CD4-positive, CD25-positive, alpha-beta regulatory T cell (primary cell): ENCODE results near the gene C22orf42. TPM values are rescaled to one million over a fixed set of nuclear protein-coding genes. Genes with fewer than 3 reads are reported as not detected.

ENCODE experiments used
- ATAC-seq, 2 donors: fragments of 150-1000 bp; cut with Tn5 transposase; one replicate each; pipeline ENCODE4 v1.10.0; 2021; ENCODE audit warnings: low read depth in 2 of 2, moderate number of reproducible peaks in 2 of 2, moderate library complexity in 1 of 2
- DNase-seq, 3 donors: peaks; one replicate each; pipeline versions ENCODE4 v3.0.0 to v3.0.0-alpha.2; 2012 to 2022; ENCODE audit warnings: mixed read lengths in 1 of 3
- H3K27ac ChIP-seq: one replicate; pipeline ENCODE4 v1.7.0; 2013; ENCODE audit warnings: mild to moderate bottlenecking, low read length; ENCODE audit not compliant: insufficient read depth, poor library complexity, severe bottlenecking
- H3K27me3 ChIP-seq: one replicate; pipeline ENCODE4 v1.7.0; 2013; ENCODE audit warnings: low read length; ENCODE audit not compliant: control insufficient read depth, insufficient read depth
- H3K36me3 ChIP-seq: one replicate; pipeline ENCODE4 v1.7.0; 2013; ENCODE audit warnings: mild to moderate bottlenecking, low read length, moderate library complexity; ENCODE audit not compliant: control insufficient read depth, insufficient read depth
- H3K4me1 ChIP-seq: 2 replicates; pipeline ENCODE4 v1.7.0; 2013; ENCODE audit warnings: mild to moderate bottlenecking, low read length; ENCODE audit not compliant: insufficient read depth, control insufficient read depth, poor library complexity, severe bottlenecking
- H3K4me3 ChIP-seq: one replicate; pipeline ENCODE4 v1.7.0; 2013; ENCODE audit warnings: low read depth, mild to moderate bottlenecking, low read length, moderate library complexity
- H3K9me3 ChIP-seq, 2 experiments: 1 replicate in 1 of 2; 2 replicates in 1 of 2; pipeline ENCODE4 v1.7.0; 2013; ENCODE audit warnings: low read length in 2 of 2, mild to moderate bottlenecking in 1 of 2, moderate library complexity in 1 of 2; ENCODE audit not compliant: control insufficient read depth in 2 of 2
- H3K27ac Mint-ChIP-seq, 3 donors: one replicate each; pipeline ENCODE4 v1.8.0; 2020 to 2022; ENCODE audit warnings: mild to moderate bottlenecking in 3 of 3, mixed read lengths in 3 of 3, moderate library complexity in 2 of 3
- H3K27me3 Mint-ChIP-seq: one replicate; pipeline ENCODE4 v1.8.0; 2022; ENCODE audit warnings: mild to moderate bottlenecking, mixed read lengths
- H3K36me3 Mint-ChIP-seq: one replicate; pipeline ENCODE4 v1.8.0; 2020; ENCODE audit warnings: mixed read lengths
- H3K4me1 Mint-ChIP-seq, 4 donors: one replicate each; pipeline ENCODE4 v1.8.0; 2020 to 2022; ENCODE audit warnings: mixed read lengths in 4 of 4, mild to moderate bottlenecking in 1 of 4
- H3K4me3 Mint-ChIP-seq, 4 donors: one replicate each; pipeline ENCODE4 v1.8.0; 2020 to 2022; ENCODE audit warnings: mild to moderate bottlenecking in 4 of 4, mixed read lengths in 4 of 4, moderate library complexity in 3 of 4
- H3K9me3 Mint-ChIP-seq, 7 donors: one replicate each; pipeline ENCODE4 v1.8.0; 2020 to 2022; ENCODE audit warnings: mixed read lengths in 7 of 7, mild to moderate bottlenecking in 3 of 7, moderate library complexity in 2 of 7
- polyA plus RNA-seq, 4 donors: library from polyadenylated mRNA; unstranded; fragments of 300-500 nt; fragmentation: Illumina TruSeq; gene quantifications; one replicate each; pipeline ENCODE4 v1.2.3, GENCODE V29; 2021
- total RNA-seq: library from RNA; stranded (reverse); gene quantifications from one replicate; pipeline ENCODE4 v1.2.3, GENCODE V29; 2022

Gene C22orf42
- total and polyA plus RNA-seq, 5 donors from 2014 or later, result not detected

DNA sequence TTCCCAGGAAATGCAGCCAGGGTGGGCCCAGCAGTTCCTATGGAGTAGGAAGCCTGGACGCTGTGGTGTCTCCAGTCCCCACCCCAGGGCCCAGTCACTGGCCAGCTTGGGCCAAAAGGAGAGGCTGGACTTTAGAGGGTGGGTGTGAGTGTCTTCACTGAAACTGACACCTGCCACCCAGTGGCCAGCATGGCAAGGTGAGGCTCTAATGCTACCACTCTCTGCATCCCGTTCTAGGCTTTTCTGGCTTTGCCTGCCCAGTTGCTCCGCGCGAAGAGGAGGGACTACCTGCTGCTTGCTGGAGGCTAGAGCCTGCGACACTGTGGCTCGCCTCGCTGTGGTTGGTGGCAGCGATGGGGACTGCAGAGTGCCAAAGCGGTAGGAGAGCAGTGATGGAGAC is 35.4 kb downstream of the C22orf42 start:
- DNase-seq, result no peak
- Histone ChIP-seq H3K4me3 (no peak overlapping the region), H3K36me3 (no peaks in the 10 kb centered on the region), H3K27me3 (no peaks in the 10 kb centered on the region), H3K9me3 (no peaks in the 10 kb centered on the region), H3K4me1 (peaks cover 4% of the 10 kb centered on the region), H3K27ac (no peak overlapping the region)
- peaks cover 0 to 2% (median 0%) of the 10 kb centered on the region in 7 donors for H3K9me3 Mint-ChIP-seq
- H3K27ac Mint-ChIP-seq, result no peak overlapping the region
- H3K27me3 Mint-ChIP-seq, result peaks cover 8% of the 10 kb centered on the region
- no peaks in the 10 kb centered on the region for H3K36me3 Mint-ChIP-seq
- peaks cover 5 to 19% (median 9%) of the 10 kb centered on the region in 4 donors for H3K4me1 Mint-ChIP-seq
- H3K4me3 Mint-ChIP-seq, result no peak overlapping the region
- no peak for ATAC-seq

DNA sequence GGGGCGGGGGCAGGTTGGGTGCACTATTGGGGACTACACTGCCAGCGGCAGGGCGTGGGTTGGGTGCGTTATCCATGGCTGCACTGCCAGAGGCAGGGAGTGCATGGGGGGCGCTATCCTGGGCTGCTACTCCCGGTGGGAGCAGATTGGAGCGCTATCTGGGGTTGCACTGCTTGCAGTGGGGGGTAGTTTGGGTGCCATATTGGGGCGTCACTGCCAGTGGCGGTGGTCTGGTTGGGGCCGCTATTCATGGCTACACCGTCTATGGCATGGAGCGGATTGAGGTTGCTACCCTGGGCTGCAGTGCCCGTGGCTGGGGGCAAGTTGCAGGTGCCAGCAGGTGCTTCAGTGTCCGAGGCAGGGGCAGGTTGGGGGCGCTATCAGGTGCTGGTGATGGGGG is 36.2 kb downstream of the C22orf42 start:
- no peak overlapping the region for H3K27ac Mint-ChIP-seq
- no peak for DNase-seq
- ATAC-seq, result no peak
- peaks cover 0 to 2% (median 0%) of the 10 kb centered on the region in 7 donors for H3K9me3 Mint-ChIP-seq
- Histone ChIP-seq H3K4me3 (no peak overlapping the region), H3K9me3 (no peaks in the 10 kb centered on the region), H3K36me3 (no peaks in the 10 kb centered on the region), H3K27me3 (no peaks in the 10 kb centered on the region), H3K27ac (no peak overlapping the region), H3K4me1 (peaks cover 4% of the 10 kb centered on the region)
- H3K27me3 Mint-ChIP-seq, result peaks cover 8% of the 10 kb centered on the region
- H3K36me3 Mint-ChIP-seq, result no peaks in the 10 kb centered on the region
- peaks cover 5 to 19% (median 9%) of the 10 kb centered on the region in 4 donors for H3K4me1 Mint-ChIP-seq
- H3K4me3 Mint-ChIP-seq, result no peak overlapping the region

DNA sequence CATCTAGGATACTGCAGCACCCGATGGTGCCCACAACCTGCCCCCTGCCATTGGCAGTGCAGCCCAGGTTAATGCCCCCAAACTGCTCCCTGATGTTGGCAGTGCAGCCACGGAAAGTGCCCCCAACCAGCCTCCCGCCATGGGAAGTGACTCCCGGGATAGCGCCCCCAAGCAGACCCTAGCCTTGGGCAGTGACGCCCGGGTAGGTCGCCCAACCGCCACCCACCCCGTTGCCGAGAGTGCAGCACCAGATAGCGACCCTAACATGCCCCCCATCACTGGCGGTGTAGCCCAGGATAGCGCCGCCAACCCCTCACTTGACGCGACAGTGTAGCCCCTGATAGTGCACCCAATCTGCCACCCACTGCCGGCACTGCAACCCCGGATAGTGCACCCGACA is 38.5 kb downstream of the C22orf42 start:
- H3K4me1 ChIP-seq, result peaks cover 2% of the 10 kb centered on the region
- no peaks in the 10 kb centered on the region for H3K9me3 ChIP-seq
- no peak overlapping the region for H3K4me3 Mint-ChIP-seq
- H3K36me3 ChIP-seq, result no peaks in the 10 kb centered on the region
- peaks cover 8% of the 10 kb centered on the region for H3K27me3 Mint-ChIP-seq
- no peak for DNase-seq
- no peaks in the 10 kb centered on the region for H3K36me3 Mint-ChIP-seq
- no peaks in the 10 kb centered on the region for H3K27me3 ChIP-seq
- H3K27ac Mint-ChIP-seq, result no peak overlapping the region
- H3K9me3 Mint-ChIP-seq, result peaks cover 0 to 2% (median 0%) of the 10 kb centered on the region in 7 donors
- H3K4me1 Mint-ChIP-seq, result peaks cover 5 to 19% (median 9%) of the 10 kb centered on the region in 4 donors
- no peak for ATAC-seq
- H3K27ac ChIP-seq, result no peak overlapping the region
- H3K4me3 ChIP-seq, result no peak overlapping the region

DNA sequence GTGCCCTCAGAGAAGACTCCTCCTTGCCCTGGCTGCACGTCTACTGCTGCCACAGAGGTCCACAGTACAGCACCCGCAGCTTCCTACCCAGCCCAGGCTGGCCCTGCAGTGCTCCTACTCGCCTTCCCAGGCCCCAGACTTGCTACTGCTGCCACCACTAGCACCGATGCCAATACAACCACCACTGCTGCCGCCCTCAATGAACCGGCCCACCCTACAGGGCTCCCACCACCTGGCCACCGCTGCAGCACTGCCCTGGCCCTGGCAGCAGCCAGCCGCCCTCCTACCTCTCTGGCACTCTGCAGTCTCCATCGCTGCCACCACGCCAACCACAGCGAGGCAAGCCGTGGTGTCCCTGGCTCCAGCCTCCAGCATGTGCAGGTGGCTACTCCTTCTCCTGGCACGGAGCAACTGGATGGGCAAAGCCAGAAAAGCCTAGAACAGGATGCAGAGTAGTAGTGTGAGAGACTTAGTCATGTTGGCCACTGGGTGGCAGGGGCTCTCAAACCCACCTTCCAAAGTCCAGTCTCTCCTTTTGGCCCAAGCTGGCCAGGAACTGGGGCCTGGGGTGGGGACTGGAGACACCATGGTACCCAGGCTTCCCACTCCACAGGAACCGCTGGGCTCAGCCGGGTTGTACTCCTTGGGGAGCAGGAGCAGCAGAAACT is 39.4 kb downstream of the C22orf42 start:
- Mint-ChIP-seq H3K4me1 (peaks cover 0 to 10% (median 1%) of the 10 kb centered on the region in 4 donors), H3K27ac (no peak overlapping the region), H3K27me3 (peaks cover 13% of the 10 kb centered on the region), H3K36me3 (no peaks in the 10 kb centered on the region), H3K4me3 (no peak overlapping the region), H3K9me3 (peaks cover 0 to 2% (median 0%) of the 10 kb centered on the region in 7 donors)
- H3K4me1 ChIP-seq, result no peaks in the 10 kb centered on the region
- no peak overlapping the region for H3K4me3 ChIP-seq
- no peaks in the 10 kb centered on the region for H3K36me3 ChIP-seq
- peaks cover 3% of the 10 kb centered on the region for H3K27me3 ChIP-seq
- no peak overlapping the region for H3K27ac ChIP-seq
- DNase-seq (no peak), ATAC-seq (no peak)
- no peaks in the 10 kb centered on the region for H3K9me3 ChIP-seq

DNA sequence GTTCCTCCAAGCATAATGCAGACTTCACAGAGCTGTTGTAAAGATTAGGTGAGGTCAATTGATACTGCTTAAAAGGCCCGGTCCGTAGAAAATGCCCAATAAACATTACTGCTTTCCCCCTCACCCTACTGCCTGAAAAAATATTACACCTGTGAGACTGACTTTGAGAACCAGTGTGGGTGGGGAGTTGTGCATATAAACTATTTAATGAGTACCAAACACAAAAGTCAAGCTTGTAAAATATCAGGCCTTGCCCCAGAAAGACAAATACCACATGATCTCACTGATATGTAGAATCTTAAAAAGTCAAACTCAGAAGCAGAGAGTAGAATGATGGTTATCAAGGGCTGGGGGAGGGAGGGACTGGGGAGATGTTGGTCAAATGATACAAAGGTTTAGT is 46.7 kb downstream of the C22orf42 start:
- Mint-ChIP-seq H3K27me3 (peaks cover 36% of the 10 kb centered on the region), H3K4me3 (no peak overlapping the region), H3K27ac (no peak overlapping the region), H3K9me3 (no peaks in the 10 kb centered on the region), H3K4me1 (no peaks in the 10 kb centered on the region), H3K36me3 (no peaks in the 10 kb centered on the region)
- no peaks in the 10 kb centered on the region for H3K4me1 ChIP-seq
- DNase-seq (no peak), ATAC-seq (no peak)
- no peaks in the 10 kb centered on the region for H3K9me3 ChIP-seq
- H3K36me3 ChIP-seq, result no peaks in the 10 kb centered on the region
- H3K27ac ChIP-seq, result no peak overlapping the region
- peaks cover 12% of the 10 kb centered on the region for H3K27me3 ChIP-seq
- H3K4me3 ChIP-seq, result no peak overlapping the region

DNA sequence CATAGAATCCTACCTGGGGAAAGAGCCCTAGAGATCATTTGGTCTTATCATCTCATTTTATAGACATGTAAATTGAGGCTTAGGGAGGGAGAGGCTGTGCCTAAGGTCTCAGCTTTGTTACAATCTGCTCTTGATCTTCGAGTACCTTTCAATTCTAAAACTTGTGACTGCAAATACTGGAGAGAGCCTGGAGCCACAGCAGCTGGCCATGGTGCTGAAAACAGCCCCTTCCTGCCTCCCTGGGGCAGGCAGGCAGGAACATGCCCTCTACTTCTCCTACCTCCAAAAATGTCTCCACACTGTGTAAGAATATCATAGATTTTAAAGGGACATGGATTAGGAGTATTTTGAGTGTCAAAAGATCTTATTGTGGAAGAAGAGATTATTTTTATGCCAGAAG is 52.2 kb downstream of the C22orf42 start:
- peaks cover 6% of the 10 kb centered on the region for H3K27me3 ChIP-seq
- H3K9me3 Mint-ChIP-seq, result peaks cover 0 to 3% (median 0%) of the 10 kb centered on the region in 7 donors
- peaks cover 42% of the 10 kb centered on the region for H3K27me3 Mint-ChIP-seq
- H3K9me3 ChIP-seq, result no peaks in the 10 kb centered on the region
- H3K4me1 ChIP-seq, result no peaks in the 10 kb centered on the region
- H3K4me3 Mint-ChIP-seq, result no peak overlapping the region
- no peaks in the 10 kb centered on the region for H3K4me1 Mint-ChIP-seq
- ATAC-seq (no peak), DNase-seq (peak in 1 of 3 donors; percentile 9)
- no peak overlapping the region for H3K27ac ChIP-seq
- no peaks in the 10 kb centered on the region for H3K36me3 ChIP-seq
- H3K36me3 Mint-ChIP-seq, result no peaks in the 10 kb centered on the region
- no peak overlapping the region for H3K4me3 ChIP-seq
- H3K27ac Mint-ChIP-seq, result no peak overlapping the region

DNA sequence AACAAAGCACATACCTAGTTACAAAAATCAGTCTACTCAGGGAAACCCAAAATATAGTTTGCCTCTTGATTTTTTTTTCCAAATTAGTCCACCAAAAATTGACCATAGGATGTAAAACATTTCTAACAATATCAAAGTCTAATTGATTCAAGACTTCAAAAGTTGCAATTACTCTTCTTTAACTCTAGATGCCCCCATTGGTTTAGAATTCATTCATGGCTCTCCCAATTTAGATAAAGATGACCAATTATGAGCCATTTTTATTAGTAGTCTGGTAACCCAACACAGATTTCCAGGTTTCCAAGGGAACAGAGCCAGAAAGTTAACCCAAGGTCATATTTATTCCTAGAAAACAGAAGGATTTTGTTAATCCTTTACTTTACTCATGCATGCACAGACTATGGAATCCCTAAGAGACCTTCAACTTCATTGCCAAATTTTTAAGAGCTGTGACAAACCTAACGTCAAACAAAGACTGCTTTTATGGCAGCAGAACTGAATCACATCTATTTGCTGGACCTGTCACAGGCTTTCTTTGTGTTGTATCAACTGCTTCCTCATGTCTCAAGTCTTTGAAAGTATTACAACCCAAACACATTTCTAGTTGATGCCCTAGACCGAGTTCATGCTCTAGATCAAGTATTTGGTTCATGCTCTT is 55.3 kb downstream of the C22orf42 start:
- Histone ChIP-seq H3K27me3 (peaks cover 2% of the 10 kb centered on the region), H3K27ac (no peak overlapping the region), H3K4me1 (no peaks in the 10 kb centered on the region), H3K36me3 (no peaks in the 10 kb centered on the region), H3K4me3 (no peak overlapping the region), H3K9me3 (no peaks in the 10 kb centered on the region)
- H3K9me3 Mint-ChIP-seq, result peaks cover 0 to 3% (median 0%) of the 10 kb centered on the region in 7 donors
- no peak overlapping the region for H3K4me3 Mint-ChIP-seq
- H3K36me3 Mint-ChIP-seq, result no peaks in the 10 kb centered on the region
- ATAC-seq, result no peak
- no peaks in the 10 kb centered on the region for H3K4me1 Mint-ChIP-seq
- peaks cover 26% of the 10 kb centered on the region for H3K27me3 Mint-ChIP-seq
- DNase-seq, result peak in 2 of 3 donors; percentile 10 to 32
- H3K27ac Mint-ChIP-seq, result no peak overlapping the region

DNA sequence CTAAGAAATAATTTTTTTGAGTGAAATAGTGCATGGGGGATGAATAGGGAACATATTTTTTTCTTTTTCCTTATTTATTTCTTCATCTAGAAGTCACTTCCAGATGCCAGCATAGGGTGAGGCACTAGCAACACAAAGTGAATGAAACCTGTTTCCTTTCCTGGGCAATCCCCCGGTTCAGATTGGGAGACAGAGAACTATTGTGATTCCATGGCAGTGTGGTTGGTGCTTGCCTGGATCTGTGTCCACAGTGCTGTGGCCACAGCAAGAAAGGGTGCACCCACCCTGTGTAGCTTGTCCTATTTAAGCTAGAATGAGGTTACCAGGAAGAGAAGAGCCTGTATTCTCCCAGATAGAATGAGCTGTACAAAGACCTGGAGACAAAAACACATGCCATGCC is 58.4 kb downstream of the C22orf42 start:
- Histone ChIP-seq H3K27me3 (peaks cover 5% of the 10 kb centered on the region), H3K4me3 (no peak overlapping the region), H3K9me3 (no peaks in the 10 kb centered on the region), H3K4me1 (no peaks in the 10 kb centered on the region), H3K36me3 (no peaks in the 10 kb centered on the region), H3K27ac (no peak overlapping the region)
- H3K27ac Mint-ChIP-seq, result no peak overlapping the region
- H3K27me3 Mint-ChIP-seq, result peaks cover 14% of the 10 kb centered on the region
- ATAC-seq (no peak), DNase-seq (no peak)
- H3K36me3 Mint-ChIP-seq, result no peaks in the 10 kb centered on the region
- no peaks in the 10 kb centered on the region for H3K4me1 Mint-ChIP-seq
- H3K9me3 Mint-ChIP-seq, result no peaks in the 10 kb centered on the region
- no peak overlapping the region for H3K4me3 Mint-ChIP-seq
